SK-N-SH (cell line): ENCODE results near the gene TPP2. TPM values are rescaled to one million over a fixed set of nuclear protein-coding genes. Genes with fewer than 3 reads are reported as not detected.

ENCODE experiments used
- CTCF ChIA-PET: fragments of 300-600, 350-600 bp; formaldehyde crosslinking; extraction: SDS; loops from one replicate; lab custom pipeline; 2021; lab: Yijun Ruan, JAX
- POLR2A ChIA-PET: fragments of 350-600 bp; sonication (Branson Sonifier 250); formaldehyde crosslinking; extraction: SDS; loops from one replicate; lab custom pipeline; 2020; ENCODE audit warnings: antibody characterized with exemption, inconsistent platforms; lab: Yijun Ruan, JAX
- DNase-seq: peaks from one replicate; pipeline ENCODE4 v3.0.0; 2012
- H2AFZ ChIP-seq: fragments of 200-600 bp; sonication (generic); 2 replicates; pipeline ENCODE4 v1.8.1; 2016; ENCODE audit warnings: antibody characterized with exemption, mild to moderate bottlenecking, low read depth
- H3F3A ChIP-seq: fragments of 200-600 bp; sonication (generic); replicated peaks from 2 replicates; pipeline ENCODE3; 2016; ENCODE audit warnings: antibody characterized with exemption, mild to moderate bottlenecking; ENCODE audit not compliant: insufficient read depth
- H3K27ac ChIP-seq, 2 experiments: fragments of 200-500 bp in 1 of 2; fragments of 200-600 bp in 1 of 2; sonication (Bioruptor generic) in 1 of 2; sonication (generic), shearing (Covaris generic) in 1 of 2; 2 replicates each; pipeline versions ENCODE4 v1.5.1 to v1.6.1; 2014 to 2016; ENCODE audit warnings: low read depth in 2 of 2, inconsistent platforms in 1 of 2, low read length in 1 of 2, mild to moderate bottlenecking in 1 of 2, mixed read lengths in 1 of 2
- H3K27me3 ChIP-seq: fragments of 200-600 bp; sonication (generic), shearing (Covaris generic); 2 replicates; pipeline ENCODE4 v1.6.1; 2016; ENCODE audit warnings: mixed run types; ENCODE audit not compliant: insufficient read depth
- H3K36me3 ChIP-seq, 2 experiments: fragments of 200-500 bp in 1 of 2; fragments of 200-600 bp in 1 of 2; sonication (Bioruptor generic) in 1 of 2; sonication (generic) in 1 of 2; replicated peaks in 1 of 2; 2 replicates each; pipeline versions ENCODE3 to v1.5.1; 2014 to 2016; ENCODE audit warnings: low read length in 1 of 2, mild to moderate bottlenecking in 1 of 2; ENCODE audit not compliant: insufficient read depth in 2 of 2, control insufficient read depth in 1 of 2
- H3K4me1 ChIP-seq, 2 experiments: fragments of 200-500 bp in 1 of 2; fragments of 200-600 bp in 1 of 2; sonication (Bioruptor generic) in 1 of 2; sonication (generic), shearing (Covaris generic) in 1 of 2; 2 replicates each; pipeline versions ENCODE4 v1.5.1 to v1.6.1; 2014 to 2016; ENCODE audit warnings: low read depth in 1 of 2, low read length in 1 of 2, mixed run types in 1 of 2; ENCODE audit not compliant: insufficient read depth in 2 of 2, control insufficient read depth in 1 of 2
- H3K4me2 ChIP-seq: fragments of 200-600 bp; sonication (generic), shearing (Covaris generic); 2 replicates; pipeline ENCODE4 v1.6.1; 2017; ENCODE audit warnings: mixed run types
- H3K4me3 ChIP-seq, 2 experiments: fragments of 200-500 bp in 1 of 2; fragments of 200-600 bp in 1 of 2; sonication (Bioruptor generic) in 1 of 2; sonication (generic), shearing (Covaris generic) in 1 of 2; 2 replicates each; pipeline versions ENCODE4 v1.5.1 to v1.8.1; 2014 to 2016; ENCODE audit warnings: low read depth in 2 of 2, inconsistent platforms in 1 of 2, low read length in 1 of 2, mild to moderate bottlenecking in 1 of 2, mixed read lengths in 1 of 2, moderate library complexity in 1 of 2
- H3K79me2 ChIP-seq: fragments of 200-600 bp; sonication (generic); 2 replicates; pipeline ENCODE4 v1.8.1; 2017; ENCODE audit warnings: mild to moderate bottlenecking; ENCODE audit not compliant: insufficient read depth
- H3K9ac ChIP-seq: fragments of 200-600 bp; sonication (generic); 2 replicates; pipeline ENCODE4 v1.6.1; 2017; ENCODE audit warnings: mixed run types
- H3K9me2 ChIP-seq: fragments of 200-600 bp; sonication (generic); 2 replicates; pipeline ENCODE4 v1.6.1; 2017; ENCODE audit warnings: mixed run types
- H3K9me3 ChIP-seq: fragments of 200-600 bp; sonication (generic); 2 replicates; pipeline ENCODE4 v1.6.1; 2017; ENCODE audit warnings: mixed run types, mild to moderate bottlenecking, moderate library complexity
- H4K20me1 ChIP-seq: fragments of 200-600 bp; sonication (generic); 2 replicates; pipeline ENCODE4 v1.6.1; 2017; ENCODE audit warnings: mild to moderate bottlenecking, mixed run types; ENCODE audit not compliant: insufficient read depth
- CTCF ChIP-seq: fragments of 200-600 bp; sonication (generic); IDR thresholded peaks from 2 replicates; pipeline ENCODE4 v1.6.1; 2017; ENCODE audit warnings: antibody characterized with exemption, mild to moderate bottlenecking, moderate library complexity
- EZH2phosphoT487 ChIP-seq: fragments of 200-600 bp; sonication (generic); IDR thresholded peaks from 2 replicates; pipeline ENCODE4 v1.6.1; 2017; ENCODE audit warnings: low read depth, mixed run types, mild to moderate bottlenecking, antibody characterized with exemption, moderate library complexity, borderline replicate concordance
- FOSL2 ChIP-seq: IDR thresholded peaks from 2 replicates; pipeline ENCODE4 v1.4.0; 2012; ENCODE audit warnings: low read depth, mild to moderate bottlenecking, moderate library complexity, borderline replicate concordance
- IRF3 ChIP-seq: fragments of 150-350 bp; IDR thresholded peaks from 2 replicates; pipeline ENCODE4 v1.6.1; 2016; ENCODE audit warnings: mild to moderate bottlenecking, low read depth, low read length
- NFIC ChIP-seq: IDR thresholded peaks from 2 replicates; pipeline ENCODE4 v1.4.0; 2012; ENCODE audit warnings: borderline replicate concordance
- RAD21 ChIP-seq: IDR thresholded peaks from 2 replicates; pipeline ENCODE4 v1.6.1; 2012; ENCODE audit warnings: mild to moderate bottlenecking, low read length
- RCOR1 ChIP-seq: fragments of 150-350 bp; IDR thresholded peaks from 2 replicates; pipeline ENCODE4 v1.6.1; 2017; ENCODE audit warnings: antibody characterized with exemption, low read length
- SMC3 ChIP-seq: IDR thresholded peaks from 2 replicates; pipeline ENCODE4 v1.6.1; 2012; ENCODE audit warnings: low read depth, low read length, improper control_type of control experiment
- TAF1 ChIP-seq: IDR thresholded peaks from 2 replicates; pipeline ENCODE4 v1.6.1; 2012; ENCODE audit warnings: low read depth, mild to moderate bottlenecking, low read length, moderate library complexity, borderline replicate concordance
- TEAD4 ChIP-seq: IDR thresholded peaks from 2 replicates; pipeline ENCODE4 v1.4.0; 2012; ENCODE audit warnings: mild to moderate bottlenecking, borderline replicate concordance; ENCODE audit not compliant: insufficient read depth
- USF2 ChIP-seq: fragments of 150-350 bp; IDR thresholded peaks from 2 replicates; pipeline ENCODE4 v1.6.1; 2017; ENCODE audit warnings: antibody characterized with exemption, low read length, low read depth, borderline replicate concordance
- YY1 ChIP-seq: IDR thresholded peaks from 2 replicates; pipeline ENCODE4 v1.4.0; 2012; ENCODE audit warnings: low read depth, mild to moderate bottlenecking
- ZBTB33 ChIP-seq: IDR thresholded peaks from 2 replicates; pipeline ENCODE4 v1.4.0; 2012; ENCODE audit warnings: low read depth, borderline replicate concordance
- WGBS: methylation state at CpG from one replicate; pipeline ENCODE4 v1.1.6; 2017; ENCODE audit warnings: low lambda C conversion rate; 5-methylcytosine and 5-hydroxymethylcytosine counted together
- polyA plus RNA-seq, 3 experiments: library from polyadenylated mRNA; depleted of rRNA; stranded (reverse); fragments of >200 nt; gene quantifications; 2 replicates each; pipeline ENCODE4 v1.2.3, GENCODE V29; 2012

TPP2 gene
- polyA plus RNA-seq, 1 of the 3 experiments (the other 2 are of a cell fraction), result 8.3 TPM

- H3K27me3 ChIP-seq, result no peaks in the 10 kb centered on the region
- no peak overlapping the region for H3K4me3 ChIP-seq
- H3K36me3 ChIP-seq, result peaks cover 19 to 27% of the 10 kb centered on the region in 2 experiments
- no peak overlapping the region for H3K4me2 ChIP-seq
- DNase-seq, result no peak
- peaks cover 2% of the 10 kb centered on the region for H3F3A ChIP-seq
- no peaks in the 10 kb centered on the region for H4K20me1 ChIP-seq
- H3K4me1 ChIP-seq, result no peaks in the 10 kb centered on the region
- H3K9me2 ChIP-seq, result no peaks in the 10 kb centered on the region
- no peak for TF ChIP-seq NFIC
- TF ChIP-seq ZBTB33, result no peak
- TF ChIP-seq TEAD4, result no peak
- TF ChIP-seq EZH2phosphoT487, result no peak
- TF ChIP-seq IRF3, result no peak
- TF ChIP-seq USF2, result no peak
- no peak for TF ChIP-seq RAD21
- no peak for TF ChIP-seq CTCF
- no peak for TF ChIP-seq FOSL2
- no peak for TF ChIP-seq TAF1
- TF ChIP-seq RCOR1, result no peak
- no peak for TF ChIP-seq YY1
- TF ChIP-seq SMC3, result no peak
- ChIA-PET POLR2A (no interaction called here), CTCF (interaction anchor here (0.7 kb wide), 1 partner anchor 15 kb away, joined by 3 read pairs; no protein-coding TSS in a partner anchor)
- H3K9ac ChIP-seq, result no peak overlapping the region
- H3K79me2 ChIP-seq, result no peaks in the 10 kb centered on the region
- 95% methylated on average over 3 of the region's 3 CpGs for WGBS
- no peak overlapping the region for H3K27ac ChIP-seq
- no peak overlapping the region for H2AFZ ChIP-seq
- no peaks in the 10 kb centered on the region for H3K9me3 ChIP-seq
These were observed 85.9 kb downstream of the TPP2 start for GRCh38 chr13:102682727-102683126.
